ENCODE results near the gene TUBB2B.
"Not testable (repeated sequence)": the region's sequence is repeated elsewhere in the genome, so short reads cannot be mapped to it uniquely, and the experiment has no call there.

TUBB2B gene

GRCh38 chr6:3183066-3183465 is 44.4 kb downstream of the TUBB2B start:
- DNase-seq, result no peak

GRCh38 chr6:3181105-3181504 is 46.3 kb downstream of the TUBB2B start:
- no peak for DNase-seq

- DNase-seq, result not testable (repeated sequence)
Measured at GRCh38 chr6:3179945-3180344, 47.5 kb downstream of the TUBB2B start.

- DNase-seq, result not testable (repeated sequence)
Measured at GRCh38 chr6:3178666-3179065, 48.8 kb downstream of the TUBB2B start.

- DNase-seq, result peak; percentile 41
Measured at GRCh38 chr6:3176562-3177355, 50.7 kb downstream of the TUBB2B start.

GRCh38 chr6:3175715-3176402 is 51.6 kb downstream of the TUBB2B start:
- DNase-seq, result no peak

Measured in NCI-H1436 (cell line).